HG03432 (cell line): ENCODE measurements around the gene SAP30L.

ENCODE experiments used
- ATAC-seq: cut with Tn5 transposase; IDR thresholded peaks from one replicate; pipeline ENCODE4 v1.9.1; 2021; ENCODE audit warnings: mild to moderate bottlenecking, moderate library complexity; ENCODE audit not compliant: unreplicated experiment

The SAP30L gene

GRCh38 chr5:154506049-154506715, 60.4 kb downstream of the SAP30L start:
- ATAC-seq, result no peak

GRCh38 chr5:154506716-154507080, 60.9 kb downstream of the SAP30L start:
- no peak for ATAC-seq

GRCh38 chr5:154508114-154508513, 62.3 kb downstream of the SAP30L start:
- no peak for ATAC-seq

DNA sequence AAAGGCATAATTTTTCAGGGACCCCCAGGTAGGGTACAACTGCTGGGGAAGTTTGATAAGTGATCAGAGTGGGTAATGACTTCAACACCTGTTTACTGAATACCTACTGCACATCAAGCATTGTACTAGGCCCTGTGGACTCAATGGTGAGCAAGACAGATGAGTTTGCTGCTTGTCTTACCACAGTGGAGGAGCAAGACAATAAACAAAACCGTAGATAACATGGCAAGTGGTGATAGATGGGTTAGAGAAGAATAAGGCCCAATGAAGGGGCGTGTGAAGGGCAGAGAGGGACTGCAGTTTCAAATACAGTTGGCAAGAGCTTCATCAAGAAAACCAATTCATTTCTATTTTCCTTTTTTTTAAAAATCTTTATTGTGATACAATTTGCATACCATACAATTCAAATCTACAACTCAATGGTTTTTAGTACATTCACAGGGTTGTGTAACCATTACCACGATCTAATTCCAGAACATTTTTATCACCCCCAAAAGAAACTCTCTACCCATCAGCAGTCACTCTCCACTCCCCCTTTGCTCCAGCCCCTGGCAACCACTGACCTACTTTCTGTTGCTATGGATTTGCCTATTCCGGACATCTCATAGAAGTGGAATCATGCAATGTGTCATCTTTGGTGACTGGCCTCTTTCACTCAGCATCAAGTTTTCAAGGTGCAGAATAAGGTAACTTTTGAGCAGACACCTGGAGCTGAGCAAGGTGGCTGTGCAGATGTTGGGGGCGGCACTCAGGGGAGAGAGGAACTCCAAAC, 64.2 kb downstream of the SAP30L start:
- ATAC-seq, result no peak
